GM13976 (cell line): ENCODE data around the gene SNX21.

Experiments used
- DNase-seq: peaks from one replicate; pipeline ENCODE4 v3.0.0; 2012; ENCODE audit warnings: low spot score
- in situ Hi-C: fragments of 300-500 bp; cut with MboI; formaldehyde crosslinking; loops from one replicate; pipeline ENCODE4 v1.12.0; 2022; ENCODE audit warnings: low sequenced_read_pairs, mixed read lengths, inconsistent platforms; ENCODE audit not compliant: unreplicated experiment
- TF ChIP-seq, protein P1 (sequence below): IDR thresholded peaks from 2 replicates; pipeline ENCODE4 v1.5.1; 2012; ENCODE audit warnings: borderline replicate concordance, mild to moderate bottlenecking; ENCODE audit not compliant: insufficient read depth; ENCODE audit errors: extremely low read depth, missing control alignments, control extremely low read depth

SNX21 gene

GRCh38 chr20:45801851-45802250 is 31.7 kb upstream of the SNX21 start:
- no peak for DNase-seq
- in situ Hi-C loops, result no loop called here
- TF ChIP-seq, protein P1, sequence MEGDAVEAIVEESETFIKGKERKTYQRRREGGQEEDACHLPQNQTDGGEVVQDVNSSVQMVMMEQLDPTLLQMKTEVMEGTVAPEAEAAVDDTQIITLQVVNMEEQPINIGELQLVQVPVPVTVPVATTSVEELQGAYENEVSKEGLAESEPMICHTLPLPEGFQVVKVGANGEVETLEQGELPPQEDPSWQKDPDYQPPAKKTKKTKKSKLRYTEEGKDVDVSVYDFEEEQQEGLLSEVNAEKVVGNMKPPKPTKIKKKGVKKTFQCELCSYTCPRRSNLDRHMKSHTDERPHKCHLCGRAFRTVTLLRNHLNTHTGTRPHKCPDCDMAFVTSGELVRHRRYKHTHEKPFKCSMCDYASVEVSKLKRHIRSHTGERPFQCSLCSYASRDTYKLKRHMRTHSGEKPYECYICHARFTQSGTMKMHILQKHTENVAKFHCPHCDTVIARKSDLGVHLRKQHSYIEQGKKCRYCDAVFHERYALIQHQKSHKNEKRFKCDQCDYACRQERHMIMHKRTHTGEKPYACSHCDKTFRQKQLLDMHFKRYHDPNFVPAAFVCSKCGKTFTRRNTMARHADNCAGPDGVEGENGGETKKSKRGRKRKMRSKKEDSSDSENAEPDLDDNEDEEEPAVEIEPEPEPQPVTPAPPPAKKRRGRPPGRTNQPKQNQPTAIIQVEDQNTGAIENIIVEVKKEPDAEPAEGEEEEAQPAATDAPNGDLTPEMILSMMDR, result no peak

GRCh38 chr20:45810191-45810970 is 23.2 kb upstream of the SNX21 start:
- TF ChIP-seq, protein P1, result no peak
- in situ Hi-C loops, result no loop called here
- DNase-seq, result no peak

DNA sequence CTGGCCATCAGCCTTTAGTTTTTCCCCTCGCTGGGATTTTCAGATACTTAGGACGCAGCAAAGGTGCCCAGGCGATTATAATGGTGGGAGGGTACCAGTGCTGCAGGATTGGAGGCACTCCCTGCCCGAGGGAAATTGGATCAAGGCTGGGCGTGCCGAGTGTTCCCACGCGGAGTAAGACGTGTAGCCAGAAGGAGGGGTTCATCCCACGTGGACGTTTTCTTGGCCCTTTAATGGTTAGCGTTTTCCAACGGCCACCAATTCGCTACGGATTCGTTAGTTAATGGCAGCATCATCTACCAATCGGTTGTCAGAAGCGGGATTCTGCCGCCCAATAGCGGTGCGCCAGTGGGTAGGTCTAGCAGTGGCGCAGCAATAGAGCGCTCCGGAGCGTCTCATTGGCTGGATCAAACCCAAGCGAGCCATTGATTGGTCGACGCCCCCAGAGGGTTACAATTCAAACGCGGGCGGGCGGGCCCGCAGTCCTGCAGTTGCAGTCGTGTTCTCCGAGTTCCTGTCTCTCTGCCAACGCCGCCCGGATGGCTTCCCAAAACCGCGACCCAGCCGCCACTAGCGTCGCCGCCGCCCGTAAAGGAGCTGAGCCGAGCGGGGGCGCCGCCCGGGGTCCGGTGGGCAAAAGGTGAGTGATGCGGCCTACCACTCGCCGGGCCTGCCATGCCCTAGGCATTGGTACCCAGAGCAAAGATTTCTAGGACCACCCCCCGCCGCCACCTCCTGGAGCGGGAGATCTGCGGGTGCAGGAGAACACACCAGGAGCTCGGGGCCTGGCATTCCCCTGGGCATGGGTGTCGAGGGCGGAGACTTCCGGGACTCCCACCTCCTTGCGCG is 21.2 kb upstream of the SNX21 start, which contains the start of gene UBE2C:
TSS of gene UBE2C (plus strand) at position 488 of the 849 bp plus-strand sequence. CDS start at position 540, 52 bp downstream.
- TF ChIP-seq, protein P1, result no peak
- in situ Hi-C loops, result no loop called here
- DNase-seq, result peak; percentile 98

DNA sequence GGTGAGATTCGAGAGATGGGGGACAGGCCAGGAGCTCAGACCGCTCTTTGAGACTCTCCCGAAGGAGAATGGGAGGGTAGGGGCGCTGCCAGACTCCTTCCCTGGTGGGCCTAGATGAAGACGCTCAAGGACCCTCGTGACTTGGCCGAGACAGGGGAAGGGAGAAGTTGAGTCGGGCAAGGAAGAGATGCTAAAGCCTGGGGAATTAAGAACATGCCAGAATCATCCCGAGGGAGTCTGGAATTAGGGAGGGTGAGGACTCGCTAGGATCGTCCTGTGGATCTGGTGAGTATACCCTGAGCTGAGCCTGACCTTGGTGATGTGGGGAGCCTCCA is 20.6 kb upstream of the SNX21 start:
- no peak for DNase-seq
- TF ChIP-seq, protein P1, result no peak
- in situ Hi-C loops, result no loop called here

DNA sequence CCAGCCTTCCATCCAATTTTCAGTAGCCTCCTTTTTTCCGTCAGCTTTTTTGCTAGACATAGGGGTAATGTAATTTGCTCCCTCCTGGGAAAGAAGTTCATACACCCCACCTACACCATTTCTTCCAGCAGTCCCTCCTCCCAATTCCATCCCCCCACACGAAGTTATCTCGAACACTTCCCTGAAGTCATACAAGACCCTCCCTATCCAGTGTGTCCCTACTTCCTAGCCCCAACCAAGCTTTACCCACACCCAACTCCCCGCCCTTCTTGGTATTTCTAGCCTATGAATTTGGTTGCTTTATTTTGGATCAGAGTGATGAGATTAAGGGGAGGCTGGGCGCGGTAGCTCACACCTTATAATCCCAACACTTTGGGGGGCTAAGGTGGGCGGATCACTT is 20.1 kb upstream of the SNX21 start:
- TF ChIP-seq, protein P1, result no peak
- in situ Hi-C loops, result no loop called here
- no peak for DNase-seq

- TF ChIP-seq, protein P1, result no peak
- in situ Hi-C loops, result no loop called here
- DNase-seq, result no peak
Observed at GRCh38 chr20:45814314-45814713, 19.3 kb upstream of the SNX21 start.
